SU-DHL-6 (cell line): ENCODE data around the gene PWP2.

ENCODE experiments used
- H2AFZ ChIP-seq: fragments of 200-600 bp; sonication (generic); 2 replicates; pipeline ENCODE4 v1.6.1; 2014; ENCODE audit warnings: low read depth, mild to moderate bottlenecking, moderate library complexity, mixed read lengths, antibody characterized with exemption, low read length; ENCODE audit not compliant: severe bottlenecking
- H3F3A ChIP-seq: fragments of 200-600 bp; shearing (Covaris generic); 2 replicates; pipeline ENCODE4 v1.6.0; 2016; ENCODE audit warnings: antibody characterized with exemption, mild to moderate bottlenecking; ENCODE audit not compliant: insufficient read depth
- H3K27ac ChIP-seq: fragments of 200-600 bp; sonication (generic); 2 replicates; pipeline ENCODE4 v1.5.1; 2016; ENCODE audit warnings: low read depth, mild to moderate bottlenecking, low read length, moderate library complexity, mixed read lengths
- H3K27me3 ChIP-seq: fragments of 200-600 bp; sonication (generic), shearing (Covaris generic); 2 replicates; pipeline ENCODE4 v1.6.0; 2014; ENCODE audit warnings: mild to moderate bottlenecking, low read length
- H3K36me3 ChIP-seq: fragments of 200-600 bp; sonication (generic); 2 replicates; pipeline ENCODE4 v1.6.1; 2014; ENCODE audit warnings: mild to moderate bottlenecking, low read length, mixed read lengths
- H3K4me2 ChIP-seq: fragments of 300-600, 200-600 bp; shearing (Covaris generic), sonication (generic); 2 replicates; pipeline ENCODE4 v1.6.0; 2014; ENCODE audit warnings: low read length, low read depth, mild to moderate bottlenecking; ENCODE audit not compliant: poor library complexity, severe bottlenecking
- H3K4me3 ChIP-seq: fragments of 200-600 bp; sonication (generic); 2 replicates; pipeline ENCODE4 v1.5.1; 2014; ENCODE audit warnings: antibody characterized with exemption, low read length, mild to moderate bottlenecking, mixed read lengths; ENCODE audit not compliant: insufficient read depth, poor library complexity, severe bottlenecking
- H3K79me2 ChIP-seq: fragments of 200-600 bp; sonication (generic); 2 replicates; pipeline ENCODE4 v1.6.1; 2014; ENCODE audit warnings: mild to moderate bottlenecking, low read length, moderate library complexity; ENCODE audit not compliant: insufficient read depth
- H3K9ac ChIP-seq: fragments of 200-600 bp; sonication (generic); 2 replicates; pipeline ENCODE4 v1.7.0; 2014; ENCODE audit warnings: mild to moderate bottlenecking, low read length
- H3K9me2 ChIP-seq: fragments of 200-600 bp; sonication (generic); replicated peaks from 2 replicates; pipeline ENCODE4 v1.6.1; 2014; ENCODE audit warnings: low read length; ENCODE audit not compliant: insufficient read depth
- H3K9me3 ChIP-seq: fragments of 200-600 bp; sonication (generic); 2 replicates; pipeline ENCODE4 v1.6.1; 2014; ENCODE audit warnings: low read length, mixed read lengths; ENCODE audit not compliant: insufficient read depth
- H4K20me1 ChIP-seq: fragments of 200-600 bp; sonication (generic); 2 replicates; pipeline ENCODE4 v1.6.1; 2014; ENCODE audit warnings: low read depth, mild to moderate bottlenecking, antibody characterized with exemption, low read length, moderate library complexity, mixed read lengths
- CTCF ChIP-seq: fragments of 200-600 bp; sonication (generic); IDR thresholded peaks from one replicate; pipeline ENCODE4 v1.5.1; 2017; ENCODE audit warnings: antibody characterized with exemption, mild to moderate bottlenecking, low read length, moderate library complexity; ENCODE audit not compliant: insufficient read depth, poor library complexity, severe bottlenecking
- EZH2phosphoT487 ChIP-seq: fragments of 200-600 bp; sonication (generic), shearing (Covaris generic); conservative IDR thresholded peaks from 2 replicates; pipeline ENCODE4 v1.6.1; 2018; ENCODE audit warnings: mild to moderate bottlenecking, antibody characterized with exemption, low read length, moderate library complexity, mixed read lengths

Gene PWP2

GRCh38 chr21:44064852-44065403, 42.3 kb upstream of the PWP2 start:
- Histone ChIP-seq H3K4me2 (no peak overlapping the region), H3K79me2 (peaks cover 8% of the 10 kb centered on the region), H2AFZ (no peak overlapping the region), H3F3A (no peaks in the 10 kb centered on the region), H3K27ac (no peak overlapping the region), H3K9me2 (no peaks in the 10 kb centered on the region), H4K20me1 (no peaks in the 10 kb centered on the region; the same call in 1 of the 2 replicates), H3K9me3 (no peaks in the 10 kb centered on the region), H3K36me3 (peaks cover 4% of the 10 kb centered on the region; the same call in 1 of the 2 replicates), H3K4me3 (no peak overlapping the region), H3K9ac (no peak overlapping the region), H3K27me3 (no peaks in the 10 kb centered on the region)
- no peak for TF ChIP-seq EZH2phosphoT487
- TF ChIP-seq CTCF, result no peak

- Histone ChIP-seq H3F3A (no peaks in the 10 kb centered on the region), H3K9me2 (no peaks in the 10 kb centered on the region), H3K36me3 (peaks cover 4% of the 10 kb centered on the region; the same call in 1 of the 2 replicates), H3K9me3 (no peaks in the 10 kb centered on the region), H4K20me1 (no peaks in the 10 kb centered on the region; the same call in 1 of the 2 replicates), H3K27ac (no peak overlapping the region), H3K4me2 (no peak overlapping the region), H3K4me3 (no peak overlapping the region), H2AFZ (no peak overlapping the region), H3K79me2 (peaks cover 8% of the 10 kb centered on the region), H3K27me3 (no peaks in the 10 kb centered on the region), H3K9ac (no peak overlapping the region)
- TF ChIP-seq CTCF, result no peak
- TF ChIP-seq EZH2phosphoT487, result no peak
Observed at GRCh38 chr21:44065428-44065827, 41.8 kb upstream of the PWP2 start.

DNA sequence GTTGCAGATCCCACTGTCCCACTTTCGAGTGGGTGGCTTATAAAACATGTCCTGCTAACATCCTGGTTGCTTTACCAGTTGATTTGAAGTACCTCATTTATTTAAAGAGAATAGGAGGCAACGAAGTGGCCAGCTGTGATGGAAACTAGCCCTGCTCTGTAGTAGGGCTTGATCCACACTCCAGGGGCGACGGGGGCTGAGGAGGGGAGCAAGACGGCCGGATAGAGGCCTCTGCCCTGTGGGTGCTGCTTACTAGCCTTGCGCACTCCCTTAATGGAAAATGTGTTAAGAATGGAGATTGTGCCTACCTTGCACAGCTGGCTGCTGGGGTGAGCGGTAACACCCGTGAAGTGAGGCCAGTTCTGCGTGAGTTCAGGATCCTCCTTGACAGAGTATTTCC, 41.1 kb upstream of the PWP2 start:
- no peaks in the 10 kb centered on the region; the same call in 1 of the 2 replicates for H4K20me1 ChIP-seq
- no peak overlapping the region for H2AFZ ChIP-seq
- H3K4me3 ChIP-seq, result no peak overlapping the region
- no peaks in the 10 kb centered on the region for H3K27me3 ChIP-seq
- no peak overlapping the region for H3K27ac ChIP-seq
- no peaks in the 10 kb centered on the region for H3K9me2 ChIP-seq
- H3K4me2 ChIP-seq, result no peak overlapping the region
- no peak overlapping the region for H3K9ac ChIP-seq
- H3K79me2 ChIP-seq, result peaks cover 8% of the 10 kb centered on the region
- H3F3A ChIP-seq, result no peaks in the 10 kb centered on the region
- no peaks in the 10 kb centered on the region for H3K9me3 ChIP-seq
- peaks cover 4% of the 10 kb centered on the region; the same call in 1 of the 2 replicates for H3K36me3 ChIP-seq
- TF ChIP-seq EZH2phosphoT487 (no peak), CTCF (no peak)
